ENCODE data around the gene CDK5R2.

GRCh38 chr2:218959761-218960308, 369 bp downstream of the CDK5R2 start:
- TF ChIP-seq, protein P1, sequence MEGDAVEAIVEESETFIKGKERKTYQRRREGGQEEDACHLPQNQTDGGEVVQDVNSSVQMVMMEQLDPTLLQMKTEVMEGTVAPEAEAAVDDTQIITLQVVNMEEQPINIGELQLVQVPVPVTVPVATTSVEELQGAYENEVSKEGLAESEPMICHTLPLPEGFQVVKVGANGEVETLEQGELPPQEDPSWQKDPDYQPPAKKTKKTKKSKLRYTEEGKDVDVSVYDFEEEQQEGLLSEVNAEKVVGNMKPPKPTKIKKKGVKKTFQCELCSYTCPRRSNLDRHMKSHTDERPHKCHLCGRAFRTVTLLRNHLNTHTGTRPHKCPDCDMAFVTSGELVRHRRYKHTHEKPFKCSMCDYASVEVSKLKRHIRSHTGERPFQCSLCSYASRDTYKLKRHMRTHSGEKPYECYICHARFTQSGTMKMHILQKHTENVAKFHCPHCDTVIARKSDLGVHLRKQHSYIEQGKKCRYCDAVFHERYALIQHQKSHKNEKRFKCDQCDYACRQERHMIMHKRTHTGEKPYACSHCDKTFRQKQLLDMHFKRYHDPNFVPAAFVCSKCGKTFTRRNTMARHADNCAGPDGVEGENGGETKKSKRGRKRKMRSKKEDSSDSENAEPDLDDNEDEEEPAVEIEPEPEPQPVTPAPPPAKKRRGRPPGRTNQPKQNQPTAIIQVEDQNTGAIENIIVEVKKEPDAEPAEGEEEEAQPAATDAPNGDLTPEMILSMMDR (conservative IDR thresholded peaks at IDR 0.05 in 1 of 2, IDR thresholded peaks at IDR 0.05 in 1 of 2; ENCODE audit: low read depth in 1 of 2, low read length in 2 of 2) = no peak
- no peak for TF ChIP-seq EZH2 (IDR thresholded peaks at IDR 0.05; ENCODE audit: low read length, missing control alignments)

Measured in fibroblast of lung (primary cell).